Caco-2 (cell line): ENCODE results near the gene RAB3GAP1. TPM values are rescaled to one million over a fixed set of nuclear protein-coding genes. Genes with fewer than 3 reads are reported as not detected.
"Not testable (repeated sequence)": the region's sequence is repeated elsewhere in the genome, so short reads cannot be mapped to it uniquely, and the experiment has no call there.

Experiments used
- BruUV-seq: library from RNA; stranded (reverse); fragments of 400-500 nt; replicated peaks from 2 replicates; lab custom pipeline; 2021; lab: Mats Ljungman, UMichigan
- CTCF ChIA-PET: fragments of 300-600 bp; sonication (Branson Sonifier 250); formaldehyde crosslinking; loops from one replicate; lab custom pipeline; 2022; ENCODE audit warnings: antibody characterized with exemption; lab: Charles Lee
- POLR2A ChIA-PET: fragments of 300-600 bp; sonication (Branson Sonifier 250); formaldehyde crosslinking; loops from one replicate; lab custom pipeline; 2022; ENCODE audit warnings: antibody characterized with exemption; lab: Charles Lee
- DNase-seq, 2 experiments: peaks; one replicate each; pipeline versions ENCODE4 v3.0.0 to v3.0.0-alpha.2; 2020 to 2022
- H3K27me3 ChIP-seq: replicated peaks from 2 replicates; pipeline ENCODE4 v1.6.0; 2011; ENCODE audit warnings: low read length; ENCODE audit not compliant: control insufficient read depth, insufficient read depth
- H3K36me3 ChIP-seq: 2 replicates; pipeline ENCODE4 v1.5.1; 2011; ENCODE audit warnings: low read length; ENCODE audit not compliant: control insufficient read depth, insufficient read depth
- H3K4me1 ChIP-seq: fragments of 250-450 bp; sonication (Bioruptor Pico); 2 replicates; pipeline ENCODE4 v1.5.1; 2020; ENCODE audit warnings: mild to moderate bottlenecking
- H3K4me3 ChIP-seq: 2 replicates; pipeline ENCODE4 v1.5.1; 2011; ENCODE audit warnings: low read depth, mild to moderate bottlenecking, control low read depth, low read length
- H3K9me3 ChIP-seq: fragments of 250-450 bp; sonication (Bioruptor Pico); 2 replicates; pipeline ENCODE4 v1.5.1; 2020; ENCODE audit warnings: mild to moderate bottlenecking, moderate library complexity
- H3K27ac Mint-ChIP-seq: one replicate; pipeline ENCODE4 v1.8.0; 2022; ENCODE audit warnings: mixed read lengths; ENCODE audit not compliant: unreplicated experiment
- H3K27me3 Mint-ChIP-seq: one replicate; pipeline ENCODE4 v1.8.0; 2022; ENCODE audit warnings: mixed read lengths; ENCODE audit not compliant: insufficient read depth, unreplicated experiment
- H3K36me3 Mint-ChIP-seq: one replicate; pipeline ENCODE4 v1.8.0; 2022; ENCODE audit warnings: mild to moderate bottlenecking, mixed read lengths; ENCODE audit not compliant: insufficient read depth, unreplicated experiment
- H3K4me1 Mint-ChIP-seq: one replicate; pipeline ENCODE4 v1.8.0; 2022; ENCODE audit warnings: low read depth, mixed read lengths; ENCODE audit not compliant: unreplicated experiment
- H3K4me3 Mint-ChIP-seq: one replicate; pipeline ENCODE4 v1.8.0; 2022; ENCODE audit warnings: mild to moderate bottlenecking, moderate library complexity, mixed read lengths; ENCODE audit not compliant: unreplicated experiment
- H3K9me3 Mint-ChIP-seq: one replicate; pipeline ENCODE4 v1.8.0; 2022; ENCODE audit warnings: mixed read lengths; ENCODE audit not compliant: unreplicated experiment
- CTCF ChIP-seq, 2 experiments: fragments of 200-600 bp in 1 of 2; IDR thresholded peaks; 1 replicate in 1 of 2; 2 replicates in 1 of 2; pipeline versions ENCODE4 v1.5.1 to v1.8.0; 2011 to 2022; ENCODE audit warnings: antibody characterized with exemption in 1 of 2, control low read depth in 1 of 2, inconsistent platforms in 1 of 2, low read depth in 1 of 2, low read length in 1 of 2, mild to moderate bottlenecking in 1 of 2, moderate library complexity in 1 of 2; ENCODE audit not compliant: insufficient read depth in 1 of 2, severe bottlenecking in 1 of 2, unreplicated experiment in 1 of 2
- intact Hi-C: fragments of 100-400 bp; cut with micrococcal nuclease; formaldehyde crosslinking; loops from one replicate; pipeline ENCODE4 v1.10.0; 2022; ENCODE audit not compliant: unreplicated experiment
- total RNA-seq: library from RNA; stranded (reverse); gene quantifications from 2 replicates; pipeline ENCODE4 v1.2.3, GENCODE V29; 2022

The RAB3GAP1 gene
- total RNA-seq, 1 experiment from 2014 or later = 43.1 TPM

- H3K4me3 Mint-ChIP-seq = no peak overlapping the region
- no TSS peak for BruUV-seq
- peaks cover 18% of the 10 kb centered on the region for H3K4me1 ChIP-seq
- no peak for DNase-seq
- H3K27ac Mint-ChIP-seq = no peak overlapping the region
- H3K9me3 Mint-ChIP-seq = peaks cover 10% of the 10 kb centered on the region
- peaks cover 38% of the 10 kb centered on the region for H3K36me3 Mint-ChIP-seq
- no peaks in the 10 kb centered on the region for H3K36me3 ChIP-seq
- POLR2A ChIA-PET = no interaction called here
- H3K27me3 Mint-ChIP-seq = no peaks in the 10 kb centered on the region
- H3K27me3 ChIP-seq = no peaks in the 10 kb centered on the region
- H3K4me1 Mint-ChIP-seq = peaks cover 19% of the 10 kb centered on the region
- CTCF ChIA-PET = no interaction called here
- intact Hi-C loops = no loop called here
- H3K9me3 ChIP-seq = no peaks in the 10 kb centered on the region
- no peak overlapping the region for H3K4me3 ChIP-seq
- no peak for TF ChIP-seq CTCF (IDR thresholded peaks at IDR 0.05; ENCODE audit: insufficient read depth in 1 of 2, low read depth in 1 of 2, low read length in 1 of 2, severe bottlenecking in 1 of 2, unreplicated experiment in 1 of 2)
Observed at GRCh38 chr2:135097532-135098231, 45.6 kb downstream of the RAB3GAP1 start.

DNA sequence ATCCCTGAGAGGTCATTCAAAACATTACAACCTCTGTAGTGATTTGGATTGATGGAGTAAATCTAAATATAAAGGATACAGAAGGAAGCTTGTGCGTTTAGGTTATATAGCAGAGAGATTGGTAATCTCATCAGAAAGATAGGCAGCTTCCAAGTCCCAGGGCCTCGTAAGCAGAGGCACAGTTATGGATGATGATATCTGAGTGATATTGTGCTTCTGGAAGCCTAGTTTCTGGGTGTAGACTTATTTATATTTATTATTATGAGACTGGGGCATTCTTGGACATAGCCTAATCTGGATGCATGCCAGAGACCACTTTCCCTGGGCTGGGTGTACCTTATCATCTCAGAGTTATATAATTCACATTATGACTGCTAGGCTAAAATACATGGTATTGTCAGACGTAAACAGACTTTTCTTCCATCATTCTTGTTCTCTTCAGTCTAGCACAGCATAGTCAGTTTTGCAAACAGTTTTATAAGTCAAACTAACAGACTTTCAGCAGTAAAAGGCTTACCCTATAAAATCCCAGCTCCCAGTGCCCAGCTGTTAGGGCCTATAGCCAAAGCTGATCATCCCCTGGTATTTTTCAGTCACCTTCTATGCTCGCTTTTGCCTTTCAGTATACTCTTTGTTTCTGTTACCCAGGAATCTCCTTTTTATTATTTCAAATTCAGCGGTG, 47.9 kb downstream of the RAB3GAP1 start:
- H3K9me3 ChIP-seq = no peaks in the 10 kb centered on the region
- ChIA-PET POLR2A (no interaction called here), CTCF (no interaction called here)
- H3K27me3 ChIP-seq = no peaks in the 10 kb centered on the region
- intact Hi-C loops = no loop called here
- TF ChIP-seq CTCF (IDR thresholded peaks at IDR 0.05; ENCODE audit: insufficient read depth in 1 of 2, low read depth in 1 of 2, low read length in 1 of 2, severe bottlenecking in 1 of 2, unreplicated experiment in 1 of 2) = no peak
- no TSS peak for BruUV-seq
- Mint-ChIP-seq H3K4me3 (no peak overlapping the region), H3K4me1 (no peaks in the 10 kb centered on the region), H3K36me3 (peaks cover 45% of the 10 kb centered on the region), H3K27ac (no peak overlapping the region), H3K9me3 (peaks cover 19% of the 10 kb centered on the region), H3K27me3 (no peaks in the 10 kb centered on the region)
- no peak for DNase-seq
- H3K36me3 ChIP-seq = no peaks in the 10 kb centered on the region
- no peaks in the 10 kb centered on the region for H3K4me1 ChIP-seq
- H3K4me3 ChIP-seq = no peak overlapping the region

DNA sequence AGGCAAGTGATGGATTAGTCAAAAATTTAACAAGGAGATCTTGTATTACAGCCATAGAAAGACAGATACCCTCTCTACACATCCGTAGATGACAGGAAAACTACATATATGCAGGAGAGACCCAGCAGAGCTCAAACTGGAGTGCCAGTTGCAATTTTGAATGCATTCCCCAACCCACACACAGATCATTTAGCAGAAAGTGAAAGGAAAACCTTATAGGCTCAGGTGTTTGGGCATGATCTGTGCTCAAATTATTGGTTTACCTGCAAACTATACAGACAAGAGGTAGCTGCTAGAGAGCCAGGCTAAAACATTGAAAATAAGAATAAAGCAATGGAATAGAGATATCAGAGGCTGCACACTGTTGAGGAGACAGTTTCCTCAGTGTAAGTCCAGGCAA, 51.8 kb downstream of the RAB3GAP1 start:
- Histone ChIP-seq H3K4me3 (no peak overlapping the region), H3K27me3 (no peaks in the 10 kb centered on the region), H3K9me3 (no peaks in the 10 kb centered on the region), H3K4me1 (no peaks in the 10 kb centered on the region), H3K36me3 (no peaks in the 10 kb centered on the region)
- Mint-ChIP-seq H3K9me3 (peaks cover 19% of the 10 kb centered on the region), H3K27ac (no peak overlapping the region), H3K4me1 (no peaks in the 10 kb centered on the region), H3K27me3 (no peaks in the 10 kb centered on the region), H3K36me3 (peaks cover 54% of the 10 kb centered on the region), H3K4me3 (no peak overlapping the region)
- CTCF ChIA-PET = no interaction called here
- TF ChIP-seq CTCF (IDR thresholded peaks at IDR 0.05; ENCODE audit: insufficient read depth in 1 of 2, low read depth in 1 of 2, low read length in 1 of 2, severe bottlenecking in 1 of 2, unreplicated experiment in 1 of 2) = no peak
- intact Hi-C loops = no loop called here
- no TSS peak for BruUV-seq
- POLR2A ChIA-PET = no interaction called here
- DNase-seq = no peak

GRCh38 chr2:135105513-135106316, 53.6 kb downstream of the RAB3GAP1 start:
- H3K36me3 ChIP-seq, H3K27me3 Mint-ChIP-seq, BruUV-seq, H3K4me1 Mint-ChIP-seq, H3K4me3 Mint-ChIP-seq, H3K27me3 ChIP-seq, H3K9me3 ChIP-seq, DNase-seq, H3K27ac Mint-ChIP-seq, H3K4me3 ChIP-seq, POLR2A ChIA-PET, CTCF ChIA-PET, H3K4me1 ChIP-seq, intact Hi-C loops: not testable (repeated sequence)
- Mint-ChIP-seq H3K9me3 (peaks cover 19% of the 10 kb centered on the region), H3K36me3 (peaks cover 54% of the 10 kb centered on the region)
